Neural cell (in vitro differentiated cells): ENCODE data around the gene TAP1. TPM values are rescaled to one million over a fixed set of nuclear protein-coding genes. Genes with fewer than 3 reads are reported as not detected.

Experiments used
- H2AFZ ChIP-seq: fragments of 200-600, 300-800 bp; sonication (generic), shearing (Covaris generic); 2 replicates; pipeline ENCODE4 v1.6.0; 2014; ENCODE audit warnings: low read depth, mild to moderate bottlenecking, antibody characterized with exemption, low read length, moderate library complexity
- H3F3A ChIP-seq: fragments of 200-600 bp; shearing (Covaris generic); 2 replicates; pipeline ENCODE4 v1.6.1; 2016; ENCODE audit warnings: mild to moderate bottlenecking, moderate library complexity, mixed read lengths, antibody characterized with exemption, low read length; ENCODE audit not compliant: insufficient read depth, poor library complexity, severe bottlenecking
- H3K27ac ChIP-seq: fragments of 200-600, 300-800 bp; sonication (generic), shearing (Covaris generic); 2 replicates; pipeline ENCODE4 v1.5.1; 2014; ENCODE audit warnings: mild to moderate bottlenecking, low read length, moderate library complexity
- H3K27me3 ChIP-seq: fragments of 300-800, 200-600 bp; sonication (generic), shearing (Covaris generic); 2 replicates; pipeline ENCODE4 v1.6.0; 2014; ENCODE audit warnings: mild to moderate bottlenecking, low read depth, low read length, moderate library complexity; ENCODE audit not compliant: insufficient read depth
- H3K36me3 ChIP-seq: fragments of 300-800, 200-600 bp; sonication (generic), shearing (Covaris generic); 2 replicates; pipeline ENCODE4 v1.5.1; 2014; ENCODE audit warnings: mild to moderate bottlenecking, antibody characterized with exemption, low read length, moderate library complexity; ENCODE audit not compliant: insufficient read depth
- H3K4me2 ChIP-seq: fragments of 300-800, 200-600 bp; sonication (generic), shearing (Covaris generic); 2 replicates; pipeline ENCODE4 v1.6.0; 2014; ENCODE audit warnings: mild to moderate bottlenecking, low read length
- H3K4me3 ChIP-seq: fragments of 300-800, 200-600 bp; sonication (generic), shearing (Covaris generic); 2 replicates; pipeline ENCODE4 v1.5.1; 2014; ENCODE audit warnings: mild to moderate bottlenecking, low read length, moderate library complexity
- H3K79me2 ChIP-seq: fragments of 200-600 bp; shearing (Covaris generic); replicated peaks from 2 replicates; pipeline ENCODE4 v1.6.0; 2014; ENCODE audit warnings: mild to moderate bottlenecking, low read length, moderate library complexity; ENCODE audit not compliant: insufficient read depth
- H3K9ac ChIP-seq: fragments of 300-800, 200-600 bp; sonication (generic), shearing (Covaris generic); 2 replicates; pipeline ENCODE4 v1.6.1; 2016; ENCODE audit warnings: mild to moderate bottlenecking, low read length, mixed read lengths
- H3K9me2 ChIP-seq: fragments of 200-600 bp; shearing (Covaris generic); 2 replicates; pipeline ENCODE4 v1.6.1; 2016; ENCODE audit warnings: mild to moderate bottlenecking, low read length, mixed read lengths; ENCODE audit not compliant: insufficient read depth
- H3K9me3 ChIP-seq: fragments of 200-600, 300-800 bp; sonication (generic), shearing (Covaris generic); 2 replicates; pipeline ENCODE4 v1.6.1; 2016; ENCODE audit warnings: mild to moderate bottlenecking, mixed run types, low read length, moderate library complexity, mixed read lengths
- H4K20me1 ChIP-seq: fragments of 200-600 bp; shearing (Covaris generic); 2 replicates; pipeline ENCODE4 v1.6.1; 2016; ENCODE audit warnings: mild to moderate bottlenecking, mixed run types; ENCODE audit not compliant: insufficient read depth
- EP300 ChIP-seq: fragments of 450-650 bp; conservative IDR thresholded peaks from 2 replicates; pipeline ENCODE4 v1.6.1; 2014; ENCODE audit warnings: antibody characterized with exemption, mild to moderate bottlenecking, moderate library complexity; ENCODE audit not compliant: poor library complexity, severe bottlenecking
- EZH2 ChIP-seq: fragments of 200-600, 300-800 bp; shearing (Covaris generic), sonication (generic); IDR thresholded peaks from 2 replicates; pipeline ENCODE4 v1.6.1; 2014; ENCODE audit warnings: antibody characterized with exemption, low read length, borderline replicate concordance, mild to moderate bottlenecking; ENCODE audit not compliant: insufficient read depth, poor library complexity, severe bottlenecking
- MXI1 ChIP-seq: fragments of 450-650 bp; conservative IDR thresholded peaks from 2 replicates; pipeline ENCODE4 v1.6.1; 2014; ENCODE audit warnings: antibody characterized with exemption, mild to moderate bottlenecking; ENCODE audit not compliant: poor library complexity, severe bottlenecking
- POLR2AphosphoS5 ChIP-seq: IDR thresholded peaks from 2 replicates; pipeline ENCODE4 v1.6.1; 2012
- RAD21 ChIP-seq: fragments of 450-650 bp; conservative IDR thresholded peaks from 2 replicates; pipeline ENCODE4 v1.6.1; 2014; ENCODE audit warnings: antibody characterized with exemption, mild to moderate bottlenecking, moderate library complexity
- SMC3 ChIP-seq: fragments of 450-650 bp; conservative IDR thresholded peaks from 2 replicates; pipeline ENCODE4 v1.6.1; 2014; ENCODE audit warnings: antibody characterized with exemption, mild to moderate bottlenecking, moderate library complexity; ENCODE audit not compliant: poor library complexity
- TAF1 ChIP-seq: IDR thresholded peaks from 2 replicates; pipeline ENCODE4 v1.6.1; 2012; ENCODE audit warnings: low read depth
- polyA plus RNA-seq: library from polyadenylated mRNA; depleted of rRNA; stranded (reverse); fragments of >200 nt; gene quantifications from 2 replicates; pipeline ENCODE4 v1.2.3, GENCODE V29; 2014
- TF ChIP-seq, protein P1 (sequence below): IDR thresholded peaks from 2 replicates; pipeline ENCODE4 v1.6.1; 2012; ENCODE audit warnings: borderline replicate concordance
- TF ChIP-seq, protein P2 (sequence below): fragments of 450-650 bp; IDR thresholded peaks from 2 replicates; pipeline ENCODE4 v1.5.1; 2014; ENCODE audit warnings: antibody characterized with exemption, mild to moderate bottlenecking, moderate library complexity; ENCODE audit not compliant: poor library complexity, severe bottlenecking

Gene TAP1
- polyA plus RNA-seq, 1 donor from 2014 or later = not detected

DNA sequence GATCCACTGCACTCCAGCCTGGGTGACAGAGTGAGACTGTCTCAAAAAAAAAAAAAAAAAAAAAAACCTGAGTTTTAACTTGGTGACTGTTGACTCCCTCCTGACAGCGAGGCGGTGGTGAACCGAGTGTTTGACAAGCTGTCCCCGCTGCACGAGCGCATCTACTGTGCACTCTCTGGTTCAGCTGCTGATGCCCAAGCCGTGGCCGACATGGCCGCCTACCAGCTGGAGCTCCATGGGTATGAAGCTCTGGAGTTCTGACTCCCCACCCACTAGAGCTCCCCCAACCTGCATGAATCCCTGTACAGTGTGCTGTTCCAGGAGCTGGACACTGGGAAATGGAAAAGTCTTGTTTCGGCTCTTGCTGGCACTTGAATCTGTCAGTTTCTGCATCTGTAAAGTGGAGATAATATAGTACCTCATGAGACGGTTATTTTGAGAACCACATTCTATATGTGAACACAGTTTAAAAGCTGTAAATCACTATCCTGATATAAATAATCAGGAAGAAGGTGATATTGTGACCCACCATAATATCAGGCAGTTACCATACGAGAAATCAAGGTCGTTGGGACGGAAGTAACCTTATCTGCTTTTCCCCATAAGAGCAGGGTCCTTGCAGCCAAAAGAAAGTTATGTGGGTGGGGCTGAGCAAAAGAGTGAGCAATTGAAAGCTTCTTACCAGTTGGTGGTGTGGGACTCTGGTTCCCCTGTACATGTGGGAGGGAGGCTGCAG is 3.8 kb upstream of the TAP1 start:
- Histone ChIP-seq H3K27me3 (peaks cover 48% of the 10 kb centered on the region), H3K79me2 (no peaks in the 10 kb centered on the region), H2AFZ (no peak overlapping the region), H4K20me1 (no peaks in the 10 kb centered on the region), H3K27ac (no peak overlapping the region), H3K9me2 (no peaks in the 10 kb centered on the region), H3F3A (no peaks in the 10 kb centered on the region), H3K9me3 (no peaks in the 10 kb centered on the region), H3K4me3 (no peak overlapping the region), H3K9ac (no peak overlapping the region), H3K4me2 (no peak overlapping the region), H3K36me3 (no peaks in the 10 kb centered on the region)
- TF ChIP-seq EP300 (no peak), SMC3 (no peak), RAD21 (no peak), MXI1 (no peak), POLR2AphosphoS5 (no peak), EZH2 (no peak), TAF1 (no peak)
- TF ChIP-seq, protein P1, sequence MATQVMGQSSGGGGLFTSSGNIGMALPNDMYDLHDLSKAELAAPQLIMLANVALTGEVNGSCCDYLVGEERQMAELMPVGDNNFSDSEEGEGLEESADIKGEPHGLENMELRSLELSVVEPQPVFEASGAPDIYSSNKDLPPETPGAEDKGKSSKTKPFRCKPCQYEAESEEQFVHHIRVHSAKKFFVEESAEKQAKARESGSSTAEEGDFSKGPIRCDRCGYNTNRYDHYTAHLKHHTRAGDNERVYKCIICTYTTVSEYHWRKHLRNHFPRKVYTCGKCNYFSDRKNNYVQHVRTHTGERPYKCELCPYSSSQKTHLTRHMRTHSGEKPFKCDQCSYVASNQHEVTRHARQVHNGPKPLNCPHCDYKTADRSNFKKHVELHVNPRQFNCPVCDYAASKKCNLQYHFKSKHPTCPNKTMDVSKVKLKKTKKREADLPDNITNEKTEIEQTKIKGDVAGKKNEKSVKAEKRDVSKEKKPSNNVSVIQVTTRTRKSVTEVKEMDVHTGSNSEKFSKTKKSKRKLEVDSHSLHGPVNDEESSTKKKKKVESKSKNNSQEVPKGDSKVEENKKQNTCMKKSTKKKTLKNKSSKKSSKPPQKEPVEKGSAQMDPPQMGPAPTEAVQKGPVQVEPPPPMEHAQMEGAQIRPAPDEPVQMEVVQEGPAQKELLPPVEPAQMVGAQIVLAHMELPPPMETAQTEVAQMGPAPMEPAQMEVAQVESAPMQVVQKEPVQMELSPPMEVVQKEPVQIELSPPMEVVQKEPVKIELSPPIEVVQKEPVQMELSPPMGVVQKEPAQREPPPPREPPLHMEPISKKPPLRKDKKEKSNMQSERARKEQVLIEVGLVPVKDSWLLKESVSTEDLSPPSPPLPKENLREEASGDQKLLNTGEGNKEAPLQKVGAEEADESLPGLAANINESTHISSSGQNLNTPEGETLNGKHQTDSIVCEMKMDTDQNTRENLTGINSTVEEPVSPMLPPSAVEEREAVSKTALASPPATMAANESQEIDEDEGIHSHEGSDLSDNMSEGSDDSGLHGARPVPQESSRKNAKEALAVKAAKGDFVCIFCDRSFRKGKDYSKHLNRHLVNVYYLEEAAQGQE = no peak
- TF ChIP-seq, protein P2, sequence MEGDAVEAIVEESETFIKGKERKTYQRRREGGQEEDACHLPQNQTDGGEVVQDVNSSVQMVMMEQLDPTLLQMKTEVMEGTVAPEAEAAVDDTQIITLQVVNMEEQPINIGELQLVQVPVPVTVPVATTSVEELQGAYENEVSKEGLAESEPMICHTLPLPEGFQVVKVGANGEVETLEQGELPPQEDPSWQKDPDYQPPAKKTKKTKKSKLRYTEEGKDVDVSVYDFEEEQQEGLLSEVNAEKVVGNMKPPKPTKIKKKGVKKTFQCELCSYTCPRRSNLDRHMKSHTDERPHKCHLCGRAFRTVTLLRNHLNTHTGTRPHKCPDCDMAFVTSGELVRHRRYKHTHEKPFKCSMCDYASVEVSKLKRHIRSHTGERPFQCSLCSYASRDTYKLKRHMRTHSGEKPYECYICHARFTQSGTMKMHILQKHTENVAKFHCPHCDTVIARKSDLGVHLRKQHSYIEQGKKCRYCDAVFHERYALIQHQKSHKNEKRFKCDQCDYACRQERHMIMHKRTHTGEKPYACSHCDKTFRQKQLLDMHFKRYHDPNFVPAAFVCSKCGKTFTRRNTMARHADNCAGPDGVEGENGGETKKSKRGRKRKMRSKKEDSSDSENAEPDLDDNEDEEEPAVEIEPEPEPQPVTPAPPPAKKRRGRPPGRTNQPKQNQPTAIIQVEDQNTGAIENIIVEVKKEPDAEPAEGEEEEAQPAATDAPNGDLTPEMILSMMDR = no peak

DNA sequence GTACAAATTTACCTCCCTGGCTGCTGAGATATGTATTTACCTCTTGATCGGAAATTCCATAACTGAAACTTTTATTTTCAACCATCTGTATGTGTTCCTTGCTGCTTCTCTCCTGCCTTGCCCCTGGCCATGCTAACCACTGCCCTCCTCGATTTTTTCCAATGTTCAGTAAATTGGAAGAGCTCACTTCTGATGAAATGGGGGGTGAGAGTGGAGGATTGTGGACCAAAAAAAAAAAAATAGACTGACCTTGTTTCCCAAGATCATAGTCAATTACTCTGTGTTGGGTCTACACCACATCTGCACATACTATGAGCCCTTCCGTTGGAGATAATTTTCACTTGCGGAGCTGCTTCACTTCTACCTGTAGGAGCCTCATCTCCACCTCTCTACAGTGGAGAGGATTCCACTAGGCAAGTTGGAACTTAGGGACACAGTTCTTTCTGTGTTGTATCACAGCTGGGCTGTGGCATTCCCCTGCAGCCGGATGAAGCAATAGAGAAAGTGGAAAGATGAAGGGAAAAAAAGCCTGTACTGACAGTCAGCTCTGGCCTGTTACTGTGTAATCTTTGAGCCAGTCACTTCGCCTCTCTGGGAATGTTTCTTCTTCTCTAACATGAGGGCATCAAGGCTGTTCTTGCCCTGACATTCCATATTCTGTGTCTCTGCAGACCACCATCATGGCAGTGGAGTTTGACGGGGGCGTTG is 2.1 kb upstream of the TAP1 start:
- no peaks in the 10 kb centered on the region for H3K9me2 ChIP-seq
- no peak overlapping the region for H3K27ac ChIP-seq
- H3K4me2 ChIP-seq = no peak overlapping the region
- H3K79me2 ChIP-seq = no peaks in the 10 kb centered on the region
- no peaks in the 10 kb centered on the region for H4K20me1 ChIP-seq
- no peaks in the 10 kb centered on the region for H3K9me3 ChIP-seq
- TF ChIP-seq TAF1 (no peak), EZH2 (no peak), RAD21 (no peak), EP300 (no peak), MXI1 (no peak), POLR2AphosphoS5 (no peak)
- TF ChIP-seq, protein P1 = no peak
- TF ChIP-seq, protein P2 = no peak
- no peak overlapping the region for H3K9ac ChIP-seq
- no peak overlapping the region for H2AFZ ChIP-seq
- H3K27me3 ChIP-seq = peaks cover 65% of the 10 kb centered on the region
- no peak overlapping the region for H3K4me3 ChIP-seq
- no peaks in the 10 kb centered on the region for H3K36me3 ChIP-seq
- no peaks in the 10 kb centered on the region for H3F3A ChIP-seq
